Kidney glomerular epithelial cell (primary cell): ENCODE measurements around the gene YJEFN3.

Experiments used
- DNase-seq: peaks from one replicate; lab custom pipeline; 2025; lab: John Stamatoyannopoulos, UW

The YJEFN3 gene

GRCh38 chr19:19528721-19529490 is at the start of gene YJEFN3:
Gene YJEFN3, plus strand, starts transcription at chr19:19528911. Its CDS starts 22 bp downstream, at chr19:19528933.
- no peak for DNase-seq

GRCh38 chr19:19480688-19481087 is 48.0 kb upstream of the YJEFN3 start:
- no peak for DNase-seq

GRCh38 chr19:19482809-19483596 is 45.7 kb upstream of the YJEFN3 start:
- no peak for DNase-seq

- DNase-seq = no peak
Measured at GRCh38 chr19:19485161-19485997, 43.3 kb upstream of the YJEFN3 start.

GRCh38 chr19:19485998-19486290 is 42.8 kb upstream of the YJEFN3 start:
- no peak for DNase-seq

- DNase-seq = no peak
Measured at GRCh38 chr19:19486343-19487076, 42.2 kb upstream of the YJEFN3 start.

- no peak for DNase-seq
Measured at GRCh38 chr19:19487077-19487949, 41.4 kb upstream of the YJEFN3 start.

GRCh38 chr19:19487950-19488874 is 40.5 kb upstream of the YJEFN3 start:
- peak; percentile 27 for DNase-seq

GRCh38 chr19:19488875-19489690 is 39.6 kb upstream of the YJEFN3 start:
- peak; percentile 90 for DNase-seq

- DNase-seq = no peak
Measured at GRCh38 chr19:19489804-19490204, 38.9 kb upstream of the YJEFN3 start.

GRCh38 chr19:19490214-19490968 is 38.3 kb upstream of the YJEFN3 start:
- DNase-seq = peak; percentile 79

GRCh38 chr19:19491321-19492025 is 37.2 kb upstream of the YJEFN3 start:
- DNase-seq = no peak

- no peak for DNase-seq
Measured at GRCh38 chr19:19492026-19492610, 36.6 kb upstream of the YJEFN3 start.

- DNase-seq = no peak
Measured at GRCh38 chr19:19493841-19494546, 34.7 kb upstream of the YJEFN3 start.

GRCh38 chr19:19495614-19496603 is 32.8 kb upstream of the YJEFN3 start:
- DNase-seq = no peak
